ENCODE measurements around the gene INPP4A.

INPP4A gene

GRCh38 chr2:98438190-98439133 lies 6.2 kb upstream of the INPP4A start:
- no peak for DNase-seq

GRCh38 chr2:98441706-98442450 lies 2.8 kb upstream of the INPP4A start:
- no peak for DNase-seq

GRCh38 chr2:98442488-98442887 lies 2.2 kb upstream of the INPP4A start:
- no peak for DNase-seq

GRCh38 chr2:98445177-98445682 lies 572 bp downstream of the INPP4A start:
- peak in 1 of 2 experiments; percentile 25 for DNase-seq

- peak in 1 of 2 experiments; percentile 5 for DNase-seq
Observed at GRCh38 chr2:98445683-98446581, 1.3 kb downstream of the INPP4A start.

- DNase-seq, result no peak
Observed at GRCh38 chr2:98446850-98447249, 2.2 kb downstream of the INPP4A start.

GRCh38 chr2:98448441-98449145 lies 3.9 kb downstream of the INPP4A start:
- DNase-seq, result no peak

- no peak for DNase-seq
Observed at GRCh38 chr2:98452396-98453027, 7.9 kb downstream of the INPP4A start.

- no peak for DNase-seq
Observed at GRCh38 chr2:98453083-98453482, 8.4 kb downstream of the INPP4A start.

GRCh38 chr2:98453531-98453930 lies 8.9 kb downstream of the INPP4A start:
- no peak for DNase-seq

GRCh38 chr2:98454073-98454472 lies 9.4 kb downstream of the INPP4A start:
- DNase-seq, result no peak

GRCh38 chr2:98454500-98455235 lies 10.0 kb downstream of the INPP4A start:
- DNase-seq, result no peak

GRCh38 chr2:98455494-98455976 lies 10.9 kb downstream of the INPP4A start:
- DNase-seq, result no peak

GRCh38 chr2:98457045-98457696 lies 12.5 kb downstream of the INPP4A start:
- no peak for DNase-seq

- DNase-seq, result no peak
Observed at GRCh38 chr2:98458207-98458606, 13.5 kb downstream of the INPP4A start.

- DNase-seq, result no peak
Observed at GRCh38 chr2:98458667-98459380, 14.2 kb downstream of the INPP4A start.

- DNase-seq, result no peak
Observed at GRCh38 chr2:98459496-98460175, 15.0 kb downstream of the INPP4A start.
